Panc1 (cell line): ENCODE results near the gene GLIS1. TPM values are rescaled to one million over a fixed set of nuclear protein-coding genes. Genes with fewer than 3 reads are reported as not detected.

ENCODE experiments used
- ATAC-seq: fragments of 200-7000 bp; cut with Tn5 transposase; 2 replicates; pipeline ENCODE4 v1.9.1; 2020; ENCODE audit warnings: mild to moderate bottlenecking, moderate library complexity
- BruUV-seq: library from RNA; stranded (reverse); fragments of 400-500 nt; replicated peaks from 2 replicates; lab custom pipeline; 2021; lab: Mats Ljungman, UMichigan
- CTCF ChIA-PET: fragments of 300-600 bp; sonication (Branson Sonifier 250); formaldehyde crosslinking; loops from one replicate; lab custom pipeline; 2022; ENCODE audit warnings: antibody characterized with exemption; lab: Charles Lee
- POLR2A ChIA-PET: fragments of 300-600 bp; sonication (Branson Sonifier 250); formaldehyde crosslinking; loops from one replicate; lab custom pipeline; 2022; ENCODE audit warnings: antibody characterized with exemption; lab: Charles Lee
- DNase-seq: peaks from one replicate; pipeline ENCODE4 v3.0.0-alpha.2; 2010; ENCODE audit warnings: low read depth, low spot score
- H3K27ac ChIP-seq: 2 replicates; pipeline ENCODE4 v1.5.1; 2011; ENCODE audit warnings: mild to moderate bottlenecking, low read length, inconsistent platforms
- H3K27me3 ChIP-seq: fragments of 200-500 bp; sonication (Bioruptor generic); 2 replicates; pipeline ENCODE4 v1.6.0; 2014; ENCODE audit warnings: low read length, inconsistent platforms; ENCODE audit not compliant: control insufficient read depth, insufficient read depth
- H3K36me3 ChIP-seq: fragments of 200-500 bp; sonication (Bioruptor generic); 2 replicates; pipeline ENCODE4 v1.5.1; 2014; ENCODE audit warnings: inconsistent platforms, mild to moderate bottlenecking, low read length, moderate library complexity; ENCODE audit not compliant: control insufficient read depth, insufficient read depth
- H3K4me1 ChIP-seq: 2 replicates; pipeline ENCODE4 v1.5.1; 2011; ENCODE audit warnings: inconsistent platforms, mild to moderate bottlenecking, low read length, moderate library complexity; ENCODE audit not compliant: control insufficient read depth, insufficient read depth
- H3K4me3 ChIP-seq, 2 experiments: 2 replicates each; pipeline ENCODE4 v1.5.1; 2011 to 2012; ENCODE audit warnings: low read depth in 2 of 2, low read length in 2 of 2, mild to moderate bottlenecking in 2 of 2, inconsistent platforms in 1 of 2, moderate library complexity in 1 of 2
- H3K9me3 ChIP-seq: fragments of 200-500 bp; sonication (Bioruptor generic); 2 replicates; pipeline ENCODE4 v1.5.1; 2014; ENCODE audit warnings: low read depth, mild to moderate bottlenecking, inconsistent platforms, low read length, moderate library complexity; ENCODE audit not compliant: control insufficient read depth, insufficient read depth
- CTCF ChIP-seq: fragments of 450-650 bp; IDR thresholded peaks from 2 replicates; pipeline ENCODE4 v1.5.1; 2017; ENCODE audit warnings: mild to moderate bottlenecking
- POLR2AphosphoS5 ChIP-seq: IDR thresholded peaks from 2 replicates; pipeline ENCODE4 v1.6.1; 2012; ENCODE audit warnings: mild to moderate bottlenecking, low read depth, low read length, moderate library complexity
- REST ChIP-seq, 2 experiments: IDR thresholded peaks; 2 replicates each; pipeline ENCODE4 v1.6.1; 2011 to 2012; ENCODE audit warnings: low read depth in 2 of 2, control low read depth in 1 of 2, low read length in 1 of 2, mild to moderate bottlenecking in 1 of 2, moderate library complexity in 1 of 2; ENCODE audit not compliant: insufficient read depth in 1 of 2
- SIN3A ChIP-seq: IDR thresholded peaks from 2 replicates; pipeline ENCODE4 v1.6.1; 2012; ENCODE audit warnings: low read depth, mild to moderate bottlenecking, low read length, moderate library complexity, borderline replicate concordance; ENCODE audit not compliant: insufficient read depth
- TCF7L2 ChIP-seq: IDR thresholded peaks from 2 replicates; pipeline ENCODE4 v1.6.1; 2011; ENCODE audit warnings: mild to moderate bottlenecking, low read depth, low read length, inconsistent platforms
- in situ Hi-C: cut with HindIII; loops from 2 replicates; pipeline ENCODE4 v1.10.0; 2016; ENCODE audit warnings: low sequenced_read_pairs, low pct_unique_long_range_greater_than_20kb
- intact Hi-C: fragments of 100-400 bp; cut with micrococcal nuclease; formaldehyde crosslinking; loops from one replicate; pipeline ENCODE4 v1.10.0; 2022; ENCODE audit not compliant: unreplicated experiment
- total RNA-seq: library from RNA; stranded (reverse); gene quantifications from one replicate; pipeline ENCODE4 v1.2.1, GENCODE V29; 2021; ENCODE audit not compliant: unreplicated experiment

The GLIS1 gene
- total RNA-seq, 1 experiment from 2014 or later = 0.28 TPM

- ChIA-PET POLR2A (no interaction called here), CTCF (no interaction called here)
- BruUV-seq = no TSS peak
- ATAC-seq (no peak), DNase-seq (no peak)
- Histone ChIP-seq H3K36me3 (no peaks in the 10 kb centered on the region), H3K9me3 (no peaks in the 10 kb centered on the region), H3K4me1 (no peaks in the 10 kb centered on the region), H3K27ac (no peak overlapping the region), H3K4me3 (no peak overlapping the region), H3K27me3 (no peaks in the 10 kb centered on the region)
- no peak for TF ChIP-seq SIN3A
- no peak for TF ChIP-seq REST (IDR thresholded peaks at IDR 0.05; ENCODE audit: insufficient read depth in 1 of 2, low read depth in 2 of 2, low read length in 1 of 2)
- TF ChIP-seq CTCF = no peak
- no peak for TF ChIP-seq TCF7L2
- TF ChIP-seq POLR2AphosphoS5 = no peak
- in situ Hi-C loops (no loop called here), intact Hi-C loops (no loop called here)
Observed at GRCh38 chr1:53626616-53627015, 112.3 kb downstream of the GLIS1 start.

GRCh38 chr1:53625766-53626520, 113.0 kb downstream of the GLIS1 start:
- Histone ChIP-seq H3K27me3 (no peaks in the 10 kb centered on the region), H3K36me3 (no peaks in the 10 kb centered on the region), H3K9me3 (no peaks in the 10 kb centered on the region), H3K4me1 (no peaks in the 10 kb centered on the region), H3K27ac (no peak overlapping the region), H3K4me3 (no peak overlapping the region)
- CTCF ChIA-PET = no interaction called here
- no TSS peak for BruUV-seq
- ATAC-seq (no peak), DNase-seq (no peak)
- intact Hi-C loops = no loop called here
- POLR2A ChIA-PET = no interaction called here
- in situ Hi-C loops = no loop called here
- TF ChIP-seq CTCF (no peak), POLR2AphosphoS5 (no peak), REST (IDR thresholded peaks at IDR 0.05; ENCODE audit: insufficient read depth in 1 of 2, low read depth in 2 of 2, low read length in 1 of 2) (no peak)
